Middle frontal gyrus (tissue), 1 donor: ENCODE data around the gene ALG12.
"Not testable (repeated sequence)": the region's sequence is repeated elsewhere in the genome, so short reads cannot be mapped to it uniquely, and the experiment has no call there.

ENCODE experiments used
- DNase-seq: peaks from one replicate; pipeline ENCODE4 v3.0.0-alpha.2; 2015; ENCODE audit warnings: low spot score; ENCODE audit errors: extremely low spot score

ALG12 gene

DNA sequence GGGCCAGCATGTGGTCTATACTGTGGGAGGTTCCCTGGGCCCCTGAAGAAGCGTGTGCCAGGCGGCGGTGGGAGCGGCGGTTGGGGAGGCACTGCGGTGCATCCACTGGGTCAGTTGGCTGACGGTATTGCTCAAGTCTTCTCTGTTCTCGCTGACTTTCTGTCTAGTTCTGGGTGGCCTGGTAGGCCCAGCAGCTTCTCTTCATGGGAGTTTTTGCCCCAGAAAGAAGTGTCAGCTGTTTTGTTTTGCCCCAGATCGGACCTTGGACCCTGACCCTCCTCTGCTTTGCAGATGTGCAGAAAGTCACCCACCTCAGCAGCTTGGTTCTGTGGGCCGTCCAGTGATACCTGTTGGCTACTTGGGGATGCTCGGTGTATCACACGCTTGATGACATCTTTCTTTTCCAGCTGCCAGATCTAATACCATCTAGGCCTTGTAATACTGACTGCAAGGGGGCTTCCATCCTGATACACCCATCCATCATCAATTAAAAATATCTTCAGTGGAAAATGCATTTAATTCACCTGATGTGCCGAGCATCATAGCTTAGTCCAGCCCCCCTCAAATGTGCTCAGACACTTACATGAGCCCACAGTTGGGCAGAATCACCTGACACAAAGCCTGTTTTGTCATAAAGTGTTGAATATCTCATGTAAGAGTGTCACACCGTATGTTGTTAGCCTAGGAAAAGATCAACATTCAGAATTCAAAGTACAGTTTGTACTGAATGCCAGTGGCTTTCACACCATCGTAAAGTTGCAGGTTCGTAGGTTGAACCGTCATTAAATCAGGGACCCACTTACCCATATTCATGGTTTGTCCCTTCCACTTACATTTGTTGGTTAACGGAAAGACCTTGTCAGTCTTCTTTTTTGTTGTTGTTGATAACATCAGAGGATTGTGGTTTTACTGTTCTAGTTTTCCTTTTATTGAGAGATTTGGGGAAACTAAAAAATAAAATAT, 50.7 kb downstream of the ALG12 start:
- no peak for DNase-seq

DNA sequence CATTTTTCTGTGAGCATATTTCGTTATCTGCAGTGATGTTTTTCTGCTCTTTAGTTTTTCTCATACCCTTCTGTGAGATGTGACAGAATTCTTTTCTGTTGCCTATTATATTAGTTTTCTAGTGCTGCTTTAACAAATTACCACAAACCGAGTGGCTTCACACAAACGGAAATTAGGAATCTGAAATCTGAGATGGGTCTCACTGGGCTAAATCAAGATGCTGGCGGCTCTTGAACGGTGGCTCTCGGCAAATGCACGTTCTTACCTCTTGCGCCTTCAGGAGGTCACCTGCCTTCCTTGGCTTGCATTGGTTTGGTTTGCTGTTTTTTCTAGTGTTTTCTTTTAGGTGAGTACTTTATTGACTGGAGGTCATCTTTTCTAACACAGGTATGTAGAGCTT, 51.6 kb downstream of the ALG12 start:
- no peak for DNase-seq

DNA sequence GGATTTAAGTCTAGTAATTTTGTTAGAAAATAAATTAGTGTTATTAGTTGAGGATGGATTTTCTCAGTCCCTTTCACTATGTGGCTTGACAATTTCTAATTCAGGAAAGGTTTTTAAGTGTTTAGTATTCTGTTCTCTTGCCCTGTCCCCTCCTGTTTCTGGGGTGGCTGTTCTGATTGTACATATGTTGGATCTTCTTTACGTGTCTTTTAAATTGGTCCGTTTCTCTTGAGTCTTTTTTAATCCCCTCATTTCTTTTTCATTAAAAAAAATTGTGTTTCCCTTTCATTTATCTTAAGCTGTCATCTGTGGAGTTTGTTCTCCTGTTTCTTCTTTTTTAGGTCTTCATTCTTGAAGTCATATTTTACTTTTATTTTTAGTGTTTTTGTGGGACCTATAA, 52.1 kb downstream of the ALG12 start:
- no peak for DNase-seq

DNA sequence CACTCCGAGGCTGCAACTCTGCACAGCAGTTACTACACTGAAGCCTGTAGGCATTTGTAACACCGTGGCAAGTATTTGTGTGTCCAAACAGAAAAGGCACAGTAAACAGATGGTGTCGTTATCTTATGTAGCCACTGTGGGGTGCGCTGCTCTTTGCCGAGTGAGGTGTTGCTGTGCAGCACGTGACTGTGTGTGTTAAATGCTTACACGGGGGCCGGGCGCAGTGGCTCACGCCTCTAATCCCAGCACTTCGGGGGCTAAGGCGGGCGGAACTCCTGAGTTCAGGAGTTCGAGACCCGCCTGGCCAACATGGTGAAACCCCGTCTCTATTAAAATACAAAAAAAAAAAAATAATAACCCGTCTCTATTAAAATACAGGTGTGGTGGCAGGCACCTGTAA, 53.1 kb downstream of the ALG12 start:
- DNase-seq, result no peak

DNA sequence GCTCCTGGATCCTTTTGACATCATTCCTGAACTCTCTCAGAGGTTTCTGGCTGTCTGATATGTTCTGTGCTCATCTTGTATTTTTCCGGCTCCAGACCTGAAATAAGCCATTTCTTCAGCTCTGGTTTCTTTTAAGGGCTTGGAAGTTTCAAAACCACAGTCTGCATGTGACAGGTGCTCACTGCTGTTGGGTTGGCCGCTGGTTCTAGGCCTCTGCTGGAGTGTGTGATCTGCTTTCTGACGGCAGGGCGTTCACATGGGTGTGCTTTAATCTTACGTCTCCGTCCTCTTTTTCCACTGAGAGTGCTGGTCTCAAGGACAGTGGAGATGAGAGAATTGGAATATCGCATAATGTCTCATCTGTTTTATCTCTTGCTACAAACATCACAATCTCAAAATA, 54.3 kb downstream of the ALG12 start:
- no peak for DNase-seq

DNA sequence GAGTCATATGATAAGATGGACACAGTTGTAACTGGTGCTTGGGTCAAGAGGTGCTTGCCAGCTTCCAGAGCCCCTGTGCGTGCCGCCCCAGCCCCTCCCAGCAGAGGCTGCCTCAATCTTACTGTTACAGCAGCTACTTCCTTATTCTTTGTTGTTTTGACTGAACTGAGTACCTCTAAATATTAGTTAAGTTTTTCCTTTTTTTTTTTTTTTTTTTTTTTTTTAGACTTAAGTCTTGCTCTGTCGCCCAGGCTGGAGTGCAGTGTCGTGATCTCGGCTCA, 55.8 kb downstream of the ALG12 start:
- DNase-seq, result no peak

DNA sequence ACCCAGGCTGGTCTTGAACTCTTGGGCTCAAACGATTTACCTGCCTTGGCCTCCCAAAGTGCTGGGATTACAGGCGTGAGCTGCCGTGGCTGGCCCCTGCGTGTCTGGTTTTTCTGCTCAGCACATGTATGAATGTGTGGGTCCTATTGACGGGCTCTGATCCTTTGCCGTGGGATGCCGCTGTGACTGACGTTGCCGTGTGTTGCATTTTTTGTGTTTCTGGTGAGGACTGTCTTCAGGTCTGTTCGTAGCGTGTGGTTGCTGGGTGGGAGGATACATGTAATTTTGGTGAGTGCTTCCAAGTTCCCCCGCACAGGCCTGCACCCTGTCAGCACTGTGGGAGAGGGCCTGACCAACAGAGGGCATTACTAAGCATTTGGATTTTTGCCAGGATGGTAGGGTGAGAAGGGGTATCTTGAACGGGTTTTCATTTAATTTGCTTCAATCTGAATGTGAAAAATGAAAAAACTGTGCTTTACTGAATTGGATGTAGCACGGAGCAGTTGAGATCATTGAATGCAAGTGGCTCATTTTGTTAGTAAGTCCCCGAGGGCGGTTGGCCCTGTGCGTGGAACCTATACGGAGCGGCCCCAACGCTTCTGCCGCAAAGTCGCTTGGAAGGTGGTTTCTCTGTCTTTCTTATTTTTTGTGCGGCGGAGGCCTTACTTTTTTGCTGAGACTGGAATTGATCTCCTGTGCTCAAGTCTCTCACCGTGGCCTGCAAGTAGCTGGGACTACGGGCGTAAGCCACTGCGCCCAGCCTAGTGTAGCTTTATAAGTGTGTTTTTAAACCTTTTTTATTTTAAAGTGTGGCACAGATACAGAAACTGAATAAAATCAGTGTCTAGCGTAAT, 56.4 kb downstream of the ALG12 start:
- DNase-seq, result no peak

DNA sequence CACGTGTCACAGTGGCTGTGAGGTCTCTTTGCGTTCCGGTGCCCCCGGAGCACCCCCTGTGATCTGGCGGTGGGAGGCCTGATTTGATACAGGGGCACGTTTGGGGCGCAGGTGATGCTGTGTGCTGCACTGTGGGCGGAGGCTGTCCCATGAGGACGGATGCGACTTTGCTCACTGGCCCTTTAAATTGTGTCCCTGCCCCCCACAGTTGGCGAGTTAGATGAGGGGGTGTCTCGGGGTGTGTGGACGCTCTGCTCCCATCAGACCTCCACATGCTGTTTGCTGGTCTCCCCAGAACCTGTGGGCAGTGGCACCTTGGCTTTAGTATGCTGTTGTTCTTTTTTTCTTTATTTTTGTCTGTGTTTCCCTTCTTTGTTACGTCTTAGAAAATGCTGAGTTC, 59.4 kb downstream of the ALG12 start:
- DNase-seq, result no peak

DNA sequence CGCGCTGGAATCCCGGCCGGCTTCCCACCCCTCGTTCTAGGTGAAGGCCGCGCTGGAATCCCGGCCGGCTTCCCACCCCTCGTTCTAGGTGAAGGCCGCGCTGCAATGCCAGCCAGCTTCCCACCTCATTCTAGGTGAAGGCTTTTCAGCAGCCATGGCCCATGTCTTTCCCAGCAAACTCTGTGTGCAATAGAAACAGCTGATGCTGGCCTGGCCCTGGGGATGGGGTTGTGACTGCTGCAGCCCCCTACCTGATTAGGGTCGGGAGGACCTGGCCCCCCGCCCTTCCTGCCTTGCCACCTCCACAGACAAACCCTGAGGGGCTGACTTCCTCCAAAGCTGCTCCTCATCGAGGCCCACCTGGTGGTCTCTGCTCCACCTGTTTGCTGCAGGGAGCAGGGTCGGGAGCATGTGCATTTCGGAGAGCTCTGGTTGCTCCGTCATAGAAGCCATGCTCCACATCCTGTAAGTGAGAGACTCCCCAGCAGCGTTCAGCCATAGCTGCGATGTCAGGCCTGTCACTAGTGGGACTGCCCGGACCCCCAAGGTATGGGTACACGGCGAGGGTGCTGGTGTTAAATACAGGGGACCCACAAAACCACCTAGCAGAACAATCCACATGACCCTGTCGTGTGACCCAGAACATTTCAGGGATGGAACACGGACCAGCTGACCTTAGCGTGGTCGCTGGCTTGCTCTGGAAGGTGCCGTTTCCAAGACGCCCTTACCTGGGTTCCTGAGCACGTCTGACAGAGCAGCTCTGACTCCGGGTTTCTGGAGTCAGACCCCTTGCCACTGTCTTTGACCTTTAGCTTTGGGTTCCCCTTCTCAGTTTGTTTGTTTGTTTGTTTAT, 61.2 kb downstream of the ALG12 start:
- no peak for DNase-seq

DNA sequence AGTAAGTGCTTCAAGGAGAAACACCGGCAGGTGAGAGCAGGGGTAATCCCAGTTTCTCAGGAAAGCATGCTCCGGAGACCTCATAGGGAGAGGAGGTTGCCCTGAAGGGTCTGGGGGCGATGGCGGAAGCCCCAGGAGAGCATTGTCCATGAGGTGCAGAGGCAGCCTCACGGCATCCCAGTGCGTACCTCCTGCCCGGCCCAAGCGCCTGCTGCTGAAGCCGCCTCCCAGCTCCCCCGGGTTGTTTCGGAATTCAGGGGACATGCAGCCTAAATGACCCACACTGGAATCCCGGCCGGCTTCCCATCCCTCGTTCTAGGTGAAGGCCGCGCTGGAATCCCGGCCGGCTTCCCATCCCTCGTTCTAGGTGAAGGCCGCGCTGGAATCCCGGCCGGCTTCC, 61.9 kb downstream of the ALG12 start:
- no peak for DNase-seq

DNA sequence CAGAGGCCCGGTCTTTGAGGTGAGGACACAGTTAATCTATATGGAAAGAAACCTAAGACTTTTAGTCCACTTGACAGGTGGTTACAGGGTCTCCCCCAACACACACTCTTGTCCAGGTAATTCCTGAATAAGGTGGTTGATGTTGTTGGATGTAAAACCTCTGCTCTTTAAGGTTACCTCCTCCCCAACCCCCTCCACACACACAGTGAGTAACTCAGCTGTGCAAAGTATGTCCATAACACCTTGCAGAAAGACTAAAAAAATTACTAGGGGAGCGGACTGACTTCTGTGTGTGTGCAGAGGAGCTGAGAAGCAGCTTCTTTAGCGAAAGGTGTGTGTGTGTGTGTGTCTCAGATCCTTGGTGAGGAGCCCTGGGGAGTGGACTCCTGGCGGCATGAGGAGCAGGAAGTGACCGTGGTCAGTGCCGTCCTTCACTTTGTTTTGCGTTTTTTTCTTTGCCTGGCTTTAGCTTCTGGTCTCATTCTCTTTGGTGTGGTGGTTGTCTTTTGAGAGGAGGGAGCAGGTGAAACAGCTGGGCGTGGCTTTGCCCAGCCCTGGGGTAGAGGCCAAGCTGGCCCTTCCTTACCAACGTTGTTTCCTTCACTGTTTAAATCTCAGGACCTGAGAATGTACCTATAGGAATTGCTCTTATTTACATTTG, 62.9 kb downstream of the ALG12 start:
- DNase-seq, result no peak

DNA sequence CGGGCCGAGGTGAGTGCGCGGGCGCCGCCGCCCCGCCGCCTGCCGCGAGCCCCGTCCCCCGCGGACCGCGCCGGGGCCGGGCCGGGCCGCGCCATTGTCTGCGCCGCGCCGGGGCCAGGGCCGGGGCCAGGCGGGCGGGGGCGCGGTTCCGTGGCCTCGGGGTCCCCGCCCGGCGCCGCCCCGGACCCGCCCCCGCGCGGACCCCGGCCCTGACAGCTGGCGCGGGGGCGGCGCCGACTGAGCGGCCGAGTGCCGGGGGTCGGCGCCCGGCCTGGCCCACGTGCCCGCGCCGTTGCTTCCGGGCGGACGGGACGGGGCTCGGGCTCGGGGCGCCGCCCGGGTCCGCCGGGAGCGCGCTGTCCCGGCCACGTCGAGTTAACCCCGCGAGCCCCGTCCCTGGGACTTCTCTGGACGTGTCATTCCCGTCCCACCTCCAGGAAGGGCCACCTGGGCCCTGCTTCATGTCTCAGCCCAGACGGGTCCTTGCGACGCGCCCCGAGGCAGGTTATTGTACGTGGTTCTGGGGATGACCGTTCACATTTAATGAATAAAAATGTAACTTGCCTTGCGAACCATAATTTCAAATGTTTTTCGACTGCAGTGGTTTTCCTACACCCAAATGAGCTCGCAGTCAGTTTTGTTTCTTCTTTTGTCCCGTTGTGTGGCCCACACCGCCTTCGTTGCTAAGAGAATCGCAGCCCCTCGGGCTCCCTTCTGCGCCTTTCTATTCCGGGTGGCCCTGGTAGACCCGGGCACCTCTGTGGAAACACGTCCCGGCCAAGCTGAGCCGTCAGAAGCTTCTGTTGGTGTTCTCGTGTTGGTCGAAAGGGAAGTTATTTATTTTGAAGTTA, 64.0 kb downstream of the ALG12 start:
- no peak for DNase-seq

DNA sequence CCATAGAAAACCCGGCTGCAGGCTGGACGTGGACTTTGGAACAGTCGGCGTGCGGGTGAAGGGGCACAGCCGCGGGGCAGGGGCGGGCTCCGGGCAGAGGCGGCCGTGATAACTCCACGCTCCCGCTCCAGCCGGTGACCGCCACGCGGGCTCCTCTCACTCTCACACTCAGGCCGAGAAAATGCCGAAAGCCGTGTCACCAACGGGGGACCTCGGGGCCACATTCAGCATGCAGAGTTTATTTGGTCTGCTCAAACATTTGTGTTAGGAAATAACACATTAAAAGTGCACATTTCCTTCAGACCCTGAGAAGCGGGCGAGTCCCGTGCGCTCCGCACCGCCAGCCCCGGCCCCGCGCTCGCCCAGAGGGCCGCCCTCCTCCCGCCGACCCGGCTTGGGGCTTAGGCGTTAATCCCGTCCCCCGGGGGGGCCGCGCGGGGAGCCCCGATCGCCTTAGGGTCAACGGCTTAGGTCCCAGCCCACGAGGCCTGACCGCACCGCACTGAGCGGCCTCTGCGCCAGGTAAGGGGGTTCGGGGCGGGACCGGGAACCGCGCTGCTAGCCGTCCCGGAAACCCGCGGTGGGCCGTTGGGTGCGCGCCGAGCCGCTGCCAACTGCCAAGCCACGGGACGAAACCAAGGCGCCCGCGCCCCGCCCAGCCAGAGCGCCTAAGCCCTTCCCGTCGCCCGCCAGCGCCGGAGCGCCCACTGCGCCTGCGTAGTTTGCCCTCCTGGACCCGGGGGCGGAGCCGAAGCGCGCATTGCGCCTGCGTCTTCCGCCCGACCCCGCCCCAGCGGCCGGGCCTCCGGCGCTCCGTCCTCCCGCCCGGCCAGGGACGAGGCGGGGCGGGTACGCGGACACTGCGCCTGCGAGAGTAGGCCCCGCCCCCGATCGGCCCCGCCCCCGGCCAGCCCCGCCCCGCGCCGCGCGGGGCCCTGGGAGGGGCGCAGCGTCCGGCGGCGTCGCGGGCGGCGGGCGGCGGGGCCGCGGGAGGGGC, 65.0 kb downstream of the ALG12 start, which contains the start of gene ZBED4:
ZBED4 (plus strand) TSS at position 947 of the 997 bp plus-strand sequence. CDS start 29,819 bp downstream, outside the sequence.
- peak; percentile 94 for DNase-seq

DNA sequence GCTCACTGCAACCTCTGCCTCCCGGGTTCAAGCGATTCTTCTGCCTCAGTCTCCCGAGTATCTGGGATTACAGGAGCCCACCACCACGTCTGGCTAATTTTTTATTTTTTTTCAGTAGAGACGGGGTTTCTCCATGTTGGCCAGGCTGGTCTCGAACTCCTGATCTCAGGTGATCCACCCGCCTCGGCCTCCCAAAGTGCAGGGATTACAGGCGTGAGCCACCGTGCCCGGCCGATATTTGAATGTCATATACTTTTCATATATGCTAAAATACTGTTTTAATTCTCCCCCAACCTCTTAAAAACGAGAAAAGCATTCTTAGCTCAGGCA, 65.7 kb downstream of the ALG12 start:
- DNase-seq, result not testable (repeated sequence)

DNA sequence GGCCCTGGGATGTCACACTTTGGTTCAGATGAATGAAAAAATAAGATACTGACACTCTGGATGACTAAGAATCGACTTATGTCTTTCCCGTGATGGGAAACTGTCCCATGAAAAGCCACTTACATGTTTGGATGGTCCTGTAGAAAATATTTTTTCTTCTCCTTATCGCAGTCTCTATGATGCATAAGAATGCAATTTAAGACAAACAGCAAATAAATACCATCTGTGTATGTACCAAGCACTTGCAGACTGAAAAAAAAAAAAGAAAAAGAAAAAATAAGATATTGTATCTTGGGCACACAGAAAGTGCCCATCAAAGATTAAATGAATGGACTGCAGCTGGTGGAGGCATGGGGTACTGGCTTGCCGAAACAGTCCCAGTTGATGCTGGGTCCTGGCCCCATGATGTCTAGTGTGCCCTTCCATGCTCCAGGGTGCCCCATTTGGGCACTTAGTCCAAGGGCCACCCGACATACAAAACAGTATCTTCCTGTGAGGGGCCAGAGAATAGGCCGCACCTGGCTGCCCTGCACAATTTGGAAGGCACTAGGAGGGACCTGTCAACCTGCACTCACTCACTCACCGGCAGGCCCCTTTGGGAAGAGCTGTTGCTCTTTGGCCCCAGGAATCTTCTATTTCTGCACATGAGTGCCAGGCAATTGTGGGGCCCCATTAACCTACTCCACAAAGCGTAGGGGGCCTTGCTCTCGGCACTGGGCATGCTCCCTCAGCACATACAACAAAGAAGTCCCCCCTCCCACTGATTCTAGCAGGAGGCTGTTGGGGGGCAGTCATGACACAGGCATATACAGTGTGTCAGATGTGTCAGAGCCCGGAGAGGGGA, 67.1 kb downstream of the ALG12 start:
- DNase-seq, result no peak
